HCT116 (cell line): ENCODE data around the gene CISD2. TPM values are rescaled to one million over a fixed set of nuclear protein-coding genes. Genes with fewer than 3 reads are reported as not detected.

Experiments
- ATAC-seq: fragments of 200-7000 bp; cut with Tn5 transposase; 2 replicates; pipeline ENCODE4 v1.9.1; 2020; ENCODE audit warnings: mild to moderate bottlenecking, moderate library complexity
- BruUV-seq: library from RNA; stranded (reverse); fragments of 400-500 nt; replicated peaks from 2 replicates; lab custom pipeline; 2021; lab: Mats Ljungman, UMichigan
- CTCF ChIA-PET: fragments of 300-600 bp; sonication (Branson Sonifier 250); formaldehyde crosslinking; loops from one replicate; lab custom pipeline; 2021; ENCODE audit warnings: antibody characterized with exemption; lab: Charles Lee
- POLR2A ChIA-PET: fragments of 300-600, 350-600 bp; sonication (Branson Sonifier 250); formaldehyde crosslinking; loops from one replicate; lab custom pipeline; 2021; ENCODE audit warnings: antibody characterized with exemption; lab: Charles Lee
- RAD21 ChIA-PET, 2 experiments: fragments of 300-600 bp; sonication (Branson Sonifier 250); formaldehyde crosslinking; loops; one replicate each; lab custom pipeline; 2023; ENCODE audit warnings: low total read pairs in 2 of 2; ENCODE audit not compliant: uncharacterized antibody in 2 of 2, unreplicated experiment in 2 of 2, low non-redundant PET in 1 of 2; lab: Charles Lee
- DNase-seq: peaks from one replicate; pipeline ENCODE4 v3.0.0-alpha.2; 2010; ENCODE audit warnings: low read depth, low spot score
- H2AFZ ChIP-seq: fragments of 200-600 bp; shearing (Covaris generic), sonication (generic); 2 replicates; pipeline ENCODE4 v1.6.1; 2017; ENCODE audit warnings: low read depth, mixed run types, mixed read lengths, antibody characterized with exemption, low read length; ENCODE audit not compliant: poor library complexity, severe bottlenecking
- H3K27ac ChIP-seq: 2 replicates; pipeline ENCODE4 v1.5.1; 2012; ENCODE audit warnings: low read depth, low read length
- H3K27me3 ChIP-seq: fragments of 200-600 bp; sonication (generic); 2 replicates; pipeline ENCODE4 v1.6.1; 2016; ENCODE audit warnings: mixed run types, low read length, mixed read lengths; ENCODE audit not compliant: insufficient read depth
- H3K36me3 ChIP-seq, 2 experiments: fragments of 200-500 bp in 1 of 2; fragments of 200-600 bp in 1 of 2; sonication (Bioruptor generic) in 1 of 2; sonication (generic) in 1 of 2; 2 replicates each; pipeline versions ENCODE4 v1.5.1 to v1.6.1; 2014 to 2016; ENCODE audit warnings: low read length in 2 of 2, inconsistent platforms in 1 of 2, mixed read lengths in 1 of 2, mixed run types in 1 of 2; ENCODE audit not compliant: insufficient read depth in 2 of 2, control insufficient read depth in 1 of 2
- H3K4me1 ChIP-seq, 2 experiments: fragments of 200-600 bp in 1 of 2; sonication (generic) in 1 of 2; 2 replicates each; pipeline versions ENCODE4 v1.5.1 to v1.6.1; 2012 to 2017; ENCODE audit warnings: low read length in 2 of 2, inconsistent platforms in 1 of 2, mild to moderate bottlenecking in 1 of 2, mixed read lengths in 1 of 2, mixed run types in 1 of 2, moderate library complexity in 1 of 2; ENCODE audit not compliant: insufficient read depth in 2 of 2, control insufficient read depth in 1 of 2
- H3K4me2 ChIP-seq: fragments of 200-600 bp; sonication (generic); 2 replicates; pipeline ENCODE4 v1.6.1; 2017; ENCODE audit warnings: mixed run types, low read length, mixed read lengths
- H3K4me3 ChIP-seq, 2 experiments: fragments of 200-600 bp in 1 of 2; sonication (generic) in 1 of 2; replicated peaks in 1 of 2; 2 replicates each; pipeline ENCODE4 v1.5.1; 2011 to 2016; ENCODE audit warnings: low read length in 2 of 2, control low read depth in 1 of 2, low read depth in 1 of 2, mild to moderate bottlenecking in 1 of 2, mixed read lengths in 1 of 2, mixed run types in 1 of 2
- H3K79me2 ChIP-seq: fragments of 200-600 bp; sonication (generic); 2 replicates; pipeline ENCODE4 v1.6.1; 2017; ENCODE audit warnings: mild to moderate bottlenecking, mixed run types, low read length, moderate library complexity, mixed read lengths; ENCODE audit not compliant: insufficient read depth
- H3K9ac ChIP-seq: fragments of 200-600 bp; sonication (generic); 2 replicates; pipeline ENCODE4 v1.6.1; 2016; ENCODE audit warnings: low read length, mixed read lengths
- H3K9me2 ChIP-seq: fragments of 200-600 bp; sonication (generic), shearing (Covaris generic); 2 replicates; pipeline ENCODE4 v1.6.1; 2017; ENCODE audit warnings: mixed run types, mild to moderate bottlenecking, moderate library complexity; ENCODE audit not compliant: insufficient read depth
- H3K9me3 ChIP-seq, 2 experiments: fragments of 200-500 bp in 1 of 2; fragments of 200-600 bp in 1 of 2; sonication (Bioruptor generic) in 1 of 2; sonication (generic) in 1 of 2; 2 replicates each; pipeline ENCODE4 v1.6.1; 2014 to 2017; ENCODE audit warnings: low read length in 2 of 2, mixed read lengths in 2 of 2, inconsistent platforms in 1 of 2, low read depth in 1 of 2, mild to moderate bottlenecking in 1 of 2, mixed run types in 1 of 2, moderate library complexity in 1 of 2; ENCODE audit not compliant: control insufficient read depth in 1 of 2, insufficient read depth in 1 of 2
- H4K20me1 ChIP-seq: fragments of 200-600 bp; sonication (generic), shearing (Covaris generic); 2 replicates; pipeline ENCODE4 v1.6.1; 2017; ENCODE audit warnings: mixed run types, mild to moderate bottlenecking, moderate library complexity; ENCODE audit not compliant: insufficient read depth
- CBX3 ChIP-seq: IDR thresholded peaks from 2 replicates; pipeline ENCODE4 v1.6.1; 2012; ENCODE audit warnings: low read depth
- CEBPB ChIP-seq: IDR thresholded peaks from 2 replicates; pipeline ENCODE4 v1.6.1; 2012; ENCODE audit warnings: low read depth
- EZH2 ChIP-seq: fragments of 200-600 bp; sonication (generic); IDR thresholded peaks from 2 replicates; pipeline ENCODE4 v1.6.1; 2017; ENCODE audit warnings: antibody characterized with exemption, mixed run types
- EZH2phosphoT487 ChIP-seq: fragments of 200-600 bp; IDR thresholded peaks from 2 replicates; pipeline ENCODE4 v1.6.1; 2018; ENCODE audit warnings: antibody characterized with exemption, borderline replicate concordance
- FOSL1 ChIP-seq: IDR thresholded peaks from 2 replicates; pipeline ENCODE4 v1.6.1; 2012; ENCODE audit warnings: low read depth
- JUND ChIP-seq: IDR thresholded peaks from 2 replicates; pipeline ENCODE4 v1.6.1; 2012
- POLR2A ChIP-seq: IDR thresholded peaks from 2 replicates; pipeline ENCODE4 v1.7.0; 2011; ENCODE audit warnings: borderline replicate concordance; ENCODE audit not compliant: insufficient read depth, insufficient read length; ENCODE audit errors: extremely low read depth
- SIN3A ChIP-seq: IDR thresholded peaks from 2 replicates; pipeline ENCODE4 v1.6.1; 2012; ENCODE audit warnings: low read depth
- SP1 ChIP-seq: IDR thresholded peaks from 2 replicates; pipeline ENCODE4 v1.6.1; 2012; ENCODE audit warnings: low read depth
- YY1 ChIP-seq: IDR thresholded peaks from 2 replicates; pipeline ENCODE4 v1.6.1; 2011; ENCODE audit warnings: low read length, low read depth, moderate library complexity, mild to moderate bottlenecking; ENCODE audit not compliant: insufficient replicate concordance; ENCODE audit errors: extremely low read depth
- ZFX ChIP-seq: fragments of 450-650 bp; IDR thresholded peaks from 2 replicates; pipeline ENCODE4 v1.6.1; 2017
- intact Hi-C: fragments of 100-400 bp; cut with micrococcal nuclease; formaldehyde crosslinking; loops from 2 replicates; pipeline ENCODE4 v1.10.0; 2022
- total RNA-seq: library from RNA; stranded (reverse); gene quantifications from one replicate; pipeline ENCODE4 v1.2.1, GENCODE V29; 2021; ENCODE audit not compliant: unreplicated experiment
- TF ChIP-seq, protein P1 (sequence below): IDR thresholded peaks from 2 replicates; pipeline ENCODE4 v1.6.1; 2012
- TF ChIP-seq, protein P2 (sequence below), 3 experiments: fragments of 200-600 bp in 1 of 3; sonication (generic) in 1 of 3; IDR thresholded peaks in 2 of 3; conservative IDR thresholded peaks in 1 of 3; 2 replicates each; pipeline ENCODE4 v1.5.1; 2012 to 2017; ENCODE audit warnings: low read depth in 2 of 3, low read length in 2 of 3, antibody characterized with exemption in 1 of 3, borderline replicate concordance in 1 of 3, control low read depth in 1 of 3, mild to moderate bottlenecking in 1 of 3, mixed read lengths in 1 of 3, mixed run types in 1 of 3, moderate library complexity in 1 of 3; ENCODE audit not compliant: insufficient read depth in 1 of 3
- TF ChIP-seq, protein P3 (sequence below): IDR thresholded peaks from 2 replicates; pipeline ENCODE4 v1.6.1; 2012; ENCODE audit warnings: low read depth
- TF ChIP-seq, protein P4 (sequence below): IDR thresholded peaks from 2 replicates; pipeline ENCODE4 v1.6.1; 2011; ENCODE audit warnings: mild to moderate bottlenecking, low read length, moderate library complexity; ENCODE audit not compliant: insufficient replicate concordance; ENCODE audit errors: extremely low read depth

The CISD2 gene
- total RNA-seq, 1 experiment from 2014 or later, result 38.9 TPM

DNA sequence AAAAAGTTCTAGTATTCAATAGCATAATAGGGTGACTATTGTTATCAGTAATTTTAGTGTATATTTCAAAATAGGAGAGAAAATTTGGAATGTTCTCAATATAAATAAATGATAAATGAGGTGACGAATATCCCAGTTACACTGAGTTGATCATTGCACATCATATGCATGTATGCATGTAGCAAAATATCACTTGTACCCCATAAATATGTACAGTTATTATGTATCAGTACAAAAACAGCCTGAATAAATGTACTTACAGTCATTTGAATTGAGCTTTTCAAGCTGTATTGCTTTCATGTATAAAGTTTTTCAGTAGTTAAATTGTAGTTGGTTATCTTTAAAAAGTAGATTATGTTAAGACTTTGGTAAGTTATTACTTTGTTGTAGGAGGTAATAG lies 12.6 kb downstream of the CISD2 start:
- Histone ChIP-seq H3K27me3 (no peaks in the 10 kb centered on the region), H3K36me3 (peaks cover 2 to 14% of the 10 kb centered on the region in 2 experiments; a peak in 3 of 4 replicates), H4K20me1 (no peaks in the 10 kb centered on the region), H3K9ac (no peak overlapping the region), H3K4me1 (no peaks in the 10 kb centered on the region), H3K4me2 (no peak overlapping the region), H3K27ac (no peak overlapping the region), H3K4me3 (no peak overlapping the region), H2AFZ (no peak overlapping the region), H3K9me2 (no peaks in the 10 kb centered on the region), H3K9me3 (peaks cover 6 to 9% of the 10 kb centered on the region in 2 experiments; a peak in 2 of 4 replicates), H3K79me2 (peaks cover 46% of the 10 kb centered on the region)
- ChIA-PET CTCF (no interaction called here), POLR2A (interaction anchor here (0.9 kb wide), 1 partner anchor 12 kb away, joined by 3 read pairs; the partner anchor contains the start of gene CISD2), RAD21 (no interaction called here)
- TF ChIP-seq ZFX (no peak), EZH2phosphoT487 (no peak), POLR2A (no peak), CEBPB (no peak), YY1 (no peak), SIN3A (no peak), JUND (no peak), EZH2 (no peak), FOSL1 (no peak), CBX3 (no peak), SP1 (no peak)
- TF ChIP-seq, protein P1, sequence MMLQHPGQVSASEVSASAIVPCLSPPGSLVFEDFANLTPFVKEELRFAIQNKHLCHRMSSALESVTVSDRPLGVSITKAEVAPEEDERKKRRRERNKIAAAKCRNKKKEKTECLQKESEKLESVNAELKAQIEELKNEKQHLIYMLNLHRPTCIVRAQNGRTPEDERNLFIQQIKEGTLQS, result no peak
- TF ChIP-seq, protein P2, sequence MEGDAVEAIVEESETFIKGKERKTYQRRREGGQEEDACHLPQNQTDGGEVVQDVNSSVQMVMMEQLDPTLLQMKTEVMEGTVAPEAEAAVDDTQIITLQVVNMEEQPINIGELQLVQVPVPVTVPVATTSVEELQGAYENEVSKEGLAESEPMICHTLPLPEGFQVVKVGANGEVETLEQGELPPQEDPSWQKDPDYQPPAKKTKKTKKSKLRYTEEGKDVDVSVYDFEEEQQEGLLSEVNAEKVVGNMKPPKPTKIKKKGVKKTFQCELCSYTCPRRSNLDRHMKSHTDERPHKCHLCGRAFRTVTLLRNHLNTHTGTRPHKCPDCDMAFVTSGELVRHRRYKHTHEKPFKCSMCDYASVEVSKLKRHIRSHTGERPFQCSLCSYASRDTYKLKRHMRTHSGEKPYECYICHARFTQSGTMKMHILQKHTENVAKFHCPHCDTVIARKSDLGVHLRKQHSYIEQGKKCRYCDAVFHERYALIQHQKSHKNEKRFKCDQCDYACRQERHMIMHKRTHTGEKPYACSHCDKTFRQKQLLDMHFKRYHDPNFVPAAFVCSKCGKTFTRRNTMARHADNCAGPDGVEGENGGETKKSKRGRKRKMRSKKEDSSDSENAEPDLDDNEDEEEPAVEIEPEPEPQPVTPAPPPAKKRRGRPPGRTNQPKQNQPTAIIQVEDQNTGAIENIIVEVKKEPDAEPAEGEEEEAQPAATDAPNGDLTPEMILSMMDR (IDR thresholded peaks at IDR 0.05 in 2 of 3, conservative IDR thresholded peaks at IDR 0.05 in 1 of 3; ENCODE audit: borderline replicate concordance in 1 of 3, insufficient read depth in 1 of 3, low read depth in 2 of 3, low read length in 2 of 3), result no peak
- TF ChIP-seq, protein P3, sequence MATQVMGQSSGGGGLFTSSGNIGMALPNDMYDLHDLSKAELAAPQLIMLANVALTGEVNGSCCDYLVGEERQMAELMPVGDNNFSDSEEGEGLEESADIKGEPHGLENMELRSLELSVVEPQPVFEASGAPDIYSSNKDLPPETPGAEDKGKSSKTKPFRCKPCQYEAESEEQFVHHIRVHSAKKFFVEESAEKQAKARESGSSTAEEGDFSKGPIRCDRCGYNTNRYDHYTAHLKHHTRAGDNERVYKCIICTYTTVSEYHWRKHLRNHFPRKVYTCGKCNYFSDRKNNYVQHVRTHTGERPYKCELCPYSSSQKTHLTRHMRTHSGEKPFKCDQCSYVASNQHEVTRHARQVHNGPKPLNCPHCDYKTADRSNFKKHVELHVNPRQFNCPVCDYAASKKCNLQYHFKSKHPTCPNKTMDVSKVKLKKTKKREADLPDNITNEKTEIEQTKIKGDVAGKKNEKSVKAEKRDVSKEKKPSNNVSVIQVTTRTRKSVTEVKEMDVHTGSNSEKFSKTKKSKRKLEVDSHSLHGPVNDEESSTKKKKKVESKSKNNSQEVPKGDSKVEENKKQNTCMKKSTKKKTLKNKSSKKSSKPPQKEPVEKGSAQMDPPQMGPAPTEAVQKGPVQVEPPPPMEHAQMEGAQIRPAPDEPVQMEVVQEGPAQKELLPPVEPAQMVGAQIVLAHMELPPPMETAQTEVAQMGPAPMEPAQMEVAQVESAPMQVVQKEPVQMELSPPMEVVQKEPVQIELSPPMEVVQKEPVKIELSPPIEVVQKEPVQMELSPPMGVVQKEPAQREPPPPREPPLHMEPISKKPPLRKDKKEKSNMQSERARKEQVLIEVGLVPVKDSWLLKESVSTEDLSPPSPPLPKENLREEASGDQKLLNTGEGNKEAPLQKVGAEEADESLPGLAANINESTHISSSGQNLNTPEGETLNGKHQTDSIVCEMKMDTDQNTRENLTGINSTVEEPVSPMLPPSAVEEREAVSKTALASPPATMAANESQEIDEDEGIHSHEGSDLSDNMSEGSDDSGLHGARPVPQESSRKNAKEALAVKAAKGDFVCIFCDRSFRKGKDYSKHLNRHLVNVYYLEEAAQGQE, result no peak
- TF ChIP-seq, protein P4, sequence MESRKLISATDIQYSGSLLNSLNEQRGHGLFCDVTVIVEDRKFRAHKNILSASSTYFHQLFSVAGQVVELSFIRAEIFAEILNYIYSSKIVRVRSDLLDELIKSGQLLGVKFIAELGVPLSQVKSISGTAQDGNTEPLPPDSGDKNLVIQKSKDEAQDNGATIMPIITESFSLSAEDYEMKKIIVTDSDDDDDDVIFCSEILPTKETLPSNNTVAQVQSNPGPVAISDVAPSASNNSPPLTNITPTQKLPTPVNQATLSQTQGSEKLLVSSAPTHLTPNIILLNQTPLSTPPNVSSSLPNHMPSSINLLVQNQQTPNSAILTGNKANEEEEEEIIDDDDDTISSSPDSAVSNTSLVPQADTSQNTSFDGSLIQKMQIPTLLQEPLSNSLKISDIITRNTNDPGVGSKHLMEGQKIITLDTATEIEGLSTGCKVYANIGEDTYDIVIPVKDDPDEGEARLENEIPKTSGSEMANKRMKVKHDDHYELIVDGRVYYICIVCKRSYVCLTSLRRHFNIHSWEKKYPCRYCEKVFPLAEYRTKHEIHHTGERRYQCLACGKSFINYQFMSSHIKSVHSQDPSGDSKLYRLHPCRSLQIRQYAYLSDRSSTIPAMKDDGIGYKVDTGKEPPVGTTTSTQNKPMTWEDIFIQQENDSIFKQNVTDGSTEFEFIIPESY, result no peak
- BruUV-seq, result no TSS peak
- ATAC-seq (no peak), DNase-seq (no peak)
- intact Hi-C loops, result no loop called here
